Activated CD4-positive, alpha-beta T cell treated with anti-CD3 and anti-CD28 coated beads for 1 hour (primary cell): ENCODE data around the gene SUN5.
"Not testable (repeated sequence)": the region's sequence is repeated elsewhere in the genome, so short reads cannot be mapped to it uniquely, and the experiment has no call there.

Source experiments
- DNase-seq: peaks from one replicate; pipeline ENCODE4 v3.0.0-alpha.2; 2020

SUN5 gene

GRCh38 chr20:32975698-32976674, 28.2 kb downstream of the SUN5 start:
- DNase-seq, result no peak

DNA sequence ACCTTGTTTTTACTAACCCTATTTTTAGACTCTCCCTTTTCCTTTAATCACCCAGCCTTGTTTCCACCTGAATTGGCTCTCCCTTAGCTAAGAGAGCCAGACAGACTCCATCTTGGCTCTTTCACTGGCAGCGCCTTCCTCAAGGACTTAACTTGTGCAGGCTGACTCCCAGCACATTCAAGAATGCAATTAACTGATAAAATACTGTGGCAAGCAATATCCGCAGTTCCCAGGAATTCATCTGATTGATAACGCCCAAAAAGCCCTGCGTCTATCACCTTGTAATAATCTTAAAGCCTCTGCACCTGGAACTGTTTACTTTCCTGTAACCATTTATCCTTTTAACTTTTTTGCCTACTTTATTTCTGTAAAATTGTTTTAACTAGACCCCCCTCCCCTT, 29.1 kb downstream of the SUN5 start:
- not testable (repeated sequence) for DNase-seq

- DNase-seq, result not testable (repeated sequence)
These were observed 29.8 kb downstream of the SUN5 start for GRCh38 chr20:32974204-32975064.

DNA sequence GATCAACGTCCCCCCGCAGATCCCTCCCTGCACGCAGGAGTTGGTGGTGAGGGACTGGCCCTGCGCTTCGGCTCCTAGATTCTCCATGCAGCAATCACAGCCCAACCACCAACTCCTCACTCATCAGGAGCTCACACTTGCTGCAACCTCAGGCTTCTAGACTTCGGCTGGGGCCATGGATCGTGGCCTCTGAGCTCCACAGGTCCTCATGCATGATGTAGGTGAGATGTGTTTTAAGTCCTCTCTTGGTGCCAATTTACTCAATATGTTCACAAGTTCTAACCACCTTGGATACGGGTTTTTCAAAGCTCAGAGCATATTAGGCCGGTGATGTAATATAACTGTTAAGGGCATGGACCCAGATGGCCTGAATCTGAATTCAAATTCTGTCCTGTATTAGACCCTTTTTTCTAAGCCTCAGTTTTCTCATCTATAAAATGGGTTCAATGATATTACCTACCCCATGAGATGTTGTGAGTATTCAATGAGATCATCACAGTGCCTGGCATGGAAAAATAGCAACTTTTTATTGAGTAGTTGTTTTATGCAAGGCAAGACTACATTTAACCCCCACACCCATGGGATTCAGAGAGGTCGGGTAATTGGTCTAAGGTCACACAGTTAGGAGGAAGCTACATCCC, 31.0 kb downstream of the SUN5 start:
- DNase-seq, result no peak

DNA sequence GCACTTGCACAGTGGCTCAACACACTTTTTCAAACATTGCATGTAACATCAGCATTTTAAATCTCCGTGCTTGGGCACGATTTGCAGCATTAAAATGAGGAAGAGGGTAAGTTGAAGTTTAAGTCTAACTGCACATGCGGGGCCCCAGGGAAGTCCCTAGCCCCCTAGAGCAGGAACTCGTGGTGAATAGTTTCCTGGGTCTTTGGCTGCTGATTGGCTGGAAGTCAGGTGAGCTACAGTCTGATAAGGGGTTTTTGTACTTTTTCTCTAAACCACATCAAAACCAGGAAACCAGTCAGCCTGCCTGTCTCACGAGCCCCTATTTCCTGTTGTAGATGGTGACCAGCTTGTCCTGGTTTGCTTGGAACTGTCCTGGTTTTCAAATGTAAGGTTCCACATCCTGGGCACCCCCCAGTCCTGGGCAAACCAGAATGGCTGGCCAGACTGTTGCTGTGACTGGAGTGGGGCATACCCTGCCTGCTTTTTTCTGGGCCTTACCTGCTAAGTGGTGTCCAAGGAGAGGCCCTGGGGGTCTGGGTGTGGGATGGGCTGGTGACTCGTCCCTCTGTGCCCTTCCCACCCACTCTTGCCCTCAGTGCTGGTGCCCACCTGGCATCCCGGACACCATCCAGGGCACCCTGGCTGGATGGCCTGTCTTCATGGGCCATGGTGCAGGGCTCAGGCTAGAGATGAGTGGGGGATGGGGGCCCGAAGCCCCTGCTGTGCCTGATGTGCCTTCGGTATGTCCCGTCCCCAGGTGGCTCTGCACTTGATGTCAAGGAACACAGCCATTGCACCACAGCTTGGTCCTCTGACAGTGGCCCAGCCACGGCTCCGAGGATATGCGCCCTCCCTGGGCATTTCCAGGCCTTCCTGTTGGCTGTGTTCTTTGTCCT, 31.8 kb downstream of the SUN5 start:
- peak; percentile 66 for DNase-seq

GRCh38 chr20:32971703-32972161, 32.5 kb downstream of the SUN5 start:
- no peak for DNase-seq

DNA sequence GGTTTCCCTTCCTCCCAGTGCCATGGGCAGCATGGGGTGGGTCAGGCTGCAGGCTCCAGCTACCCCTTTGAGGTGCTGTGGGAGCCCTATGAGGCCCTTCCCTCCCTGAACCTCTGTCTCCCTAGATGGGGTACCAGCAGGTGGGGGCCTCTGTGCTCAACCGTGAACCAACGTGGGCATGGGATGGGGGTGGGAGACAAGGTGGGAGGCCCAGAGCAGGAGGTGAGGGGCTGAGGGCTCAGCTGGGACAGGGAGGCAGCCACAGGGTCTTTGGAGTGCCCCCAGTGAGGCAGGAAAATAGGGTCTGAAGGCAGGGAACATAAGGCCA, 33.3 kb downstream of the SUN5 start:
- DNase-seq, result no peak

- DNase-seq, result peak; percentile 7
These were observed 33.9 kb downstream of the SUN5 start for GRCh38 chr20:32970115-32970972.

- DNase-seq, result no peak
These were observed 34.7 kb downstream of the SUN5 start for GRCh38 chr20:32969356-32970114.

DNA sequence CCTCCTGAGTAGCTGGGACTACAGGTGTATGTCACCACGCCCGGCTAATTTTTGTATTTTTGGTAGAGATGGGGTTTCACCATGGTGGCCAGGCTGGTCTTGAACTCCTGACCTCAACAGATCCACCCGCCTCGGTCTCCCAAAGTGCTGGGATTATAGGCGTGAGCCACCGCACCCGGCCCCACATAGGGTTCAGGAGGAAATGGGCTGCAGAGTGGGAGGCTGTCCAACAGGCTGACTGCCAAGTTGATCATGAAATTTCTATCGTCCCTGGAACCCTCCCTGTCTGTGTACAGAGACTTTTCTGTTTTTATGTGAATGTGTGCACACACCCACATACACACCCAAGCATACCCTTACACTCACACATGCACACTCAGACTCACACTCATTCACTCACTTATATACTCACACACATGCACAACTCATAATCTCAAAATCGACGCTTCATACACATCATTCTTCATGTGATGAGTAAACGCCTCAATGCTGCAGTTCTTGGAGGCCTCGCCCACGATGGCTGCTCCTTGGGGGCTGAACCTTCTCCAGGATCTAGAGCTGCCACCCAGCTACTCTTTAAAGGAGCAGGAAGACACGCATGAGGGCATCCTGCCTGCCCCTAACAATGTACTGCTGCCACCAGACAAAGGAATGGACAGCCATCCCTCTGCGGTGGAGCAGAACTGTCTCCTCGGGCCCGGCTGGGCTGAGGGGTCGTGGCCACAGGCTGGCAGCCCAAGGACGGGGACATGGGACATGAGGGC, 35.6 kb downstream of the SUN5 start:
- peak; percentile 7 for DNase-seq

DNA sequence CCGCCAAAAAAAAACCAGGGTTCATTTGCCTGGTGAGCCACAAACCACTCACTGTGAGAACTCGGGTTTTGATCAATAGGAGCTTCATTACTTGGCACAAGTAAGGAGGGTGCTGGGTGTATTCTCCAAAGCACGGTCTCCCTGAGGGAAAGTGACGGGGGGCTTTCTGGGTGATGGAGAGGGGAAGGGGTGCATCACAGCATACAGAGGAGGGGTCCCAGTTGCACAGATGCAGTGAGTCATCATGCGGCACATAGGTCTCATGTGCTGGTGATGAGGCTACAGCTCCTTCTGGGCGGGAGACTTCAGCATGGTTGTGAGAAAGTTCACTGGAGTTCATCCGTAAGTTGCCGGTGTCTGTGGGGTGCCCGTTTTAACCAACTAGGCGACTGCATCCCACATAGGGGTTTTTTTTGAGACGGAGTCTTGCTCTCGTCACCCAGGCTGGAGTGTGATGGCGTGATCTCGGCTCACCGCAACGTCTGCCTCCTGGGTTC, 36.2 kb downstream of the SUN5 start:
- DNase-seq, result peak; percentile 23

DNA sequence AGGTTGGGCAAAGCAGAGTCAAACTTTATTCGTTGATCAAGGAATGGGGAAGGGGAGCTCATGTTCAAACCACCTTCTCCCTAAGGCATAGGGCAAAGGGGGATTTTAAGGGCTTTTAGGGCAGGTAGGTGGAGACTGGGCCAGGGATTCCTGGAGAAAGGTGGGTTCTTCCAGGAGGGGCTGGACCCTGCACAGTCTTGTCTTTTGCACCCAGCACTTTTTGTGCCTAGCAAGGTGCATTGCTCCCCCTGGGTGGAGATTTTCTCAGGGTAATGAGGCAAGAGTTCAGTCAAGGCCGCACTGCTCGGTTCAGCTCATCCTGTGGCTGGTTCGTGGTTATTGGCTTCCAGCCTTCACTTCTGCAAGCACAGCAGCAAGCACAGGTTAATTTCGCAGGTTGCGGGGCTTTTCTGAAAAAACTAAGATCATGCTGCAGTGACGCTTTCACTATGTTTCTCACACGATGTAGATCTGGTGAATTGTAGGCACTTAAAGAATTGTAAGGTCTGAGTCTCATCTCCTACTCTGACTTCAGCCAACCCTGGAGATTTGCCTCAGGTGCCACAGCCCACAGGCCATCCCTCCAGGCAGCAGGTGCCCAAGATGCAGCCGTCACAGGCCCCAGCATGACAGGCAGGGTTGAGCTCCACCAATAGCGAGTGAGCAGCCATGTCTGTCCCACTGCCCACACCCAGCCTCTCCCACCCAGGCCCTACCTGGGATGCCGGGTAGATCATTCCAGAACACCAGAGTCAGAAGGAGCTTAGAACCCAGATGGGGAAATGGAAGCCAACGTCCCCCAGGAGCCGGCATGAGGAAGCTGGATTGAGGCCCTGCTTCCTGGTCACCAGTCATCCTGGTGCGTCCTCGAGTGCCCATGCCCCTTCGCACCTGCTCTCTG, 37.1 kb downstream of the SUN5 start:
- peak; percentile 11 for DNase-seq

- peak; percentile 1 for DNase-seq
These were observed 37.9 kb downstream of the SUN5 start for GRCh38 chr20:32966382-32966781.

- DNase-seq, result no peak
These were observed 38.5 kb downstream of the SUN5 start for GRCh38 chr20:32965581-32966373.

GRCh38 chr20:32965115-32965514, 39.1 kb downstream of the SUN5 start:
- no peak for DNase-seq

GRCh38 chr20:32964575-32964974, 39.7 kb downstream of the SUN5 start:
- DNase-seq, result no peak

DNA sequence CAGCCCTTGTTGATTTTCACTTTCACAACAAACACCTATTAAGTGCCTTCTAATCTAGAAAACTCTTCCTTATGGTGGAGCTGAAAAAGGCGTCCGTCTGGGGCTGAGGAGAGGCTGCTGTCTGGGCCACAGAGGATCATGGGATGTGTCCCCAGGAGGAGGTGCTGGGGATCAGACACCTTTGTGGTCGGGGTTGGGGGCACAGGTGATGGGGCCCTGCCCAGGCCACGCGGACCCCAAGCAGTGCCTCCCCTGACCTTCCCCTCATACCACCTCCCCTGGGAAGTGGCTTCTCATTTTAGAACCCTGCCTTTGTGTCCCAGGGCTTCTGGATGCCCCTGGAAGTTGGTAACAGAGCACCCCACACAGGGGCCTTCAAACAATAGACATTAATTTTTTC, 41.1 kb downstream of the SUN5 start:
- no peak for DNase-seq
